Muscle layer of duodenum (tissue), 2 donors: Measurements from ENCODE around the gene ARID3C.
A peak's percentile ranks its signal among the peaks of the same experiment; 100 is the strongest.
"Not testable (repeated sequence)": the region's sequence is repeated elsewhere in the genome, so short reads cannot be mapped to it uniquely, and the experiment has no call there.

Experiments
- H3K27ac ChIP-seq: one replicate; pipeline ENCODE4 v1.7.0; 2013; ENCODE audit warnings: mild to moderate bottlenecking, low read length
- H3K27me3 ChIP-seq: one replicate; pipeline ENCODE4 v1.7.0; 2013; ENCODE audit warnings: low read depth, mild to moderate bottlenecking, control low read depth, low read length
- H3K36me3 ChIP-seq, 2 donors: one replicate each; pipeline ENCODE4 v1.7.0; 2013; ENCODE audit warnings: low read length in 2 of 2, control low read depth in 1 of 2, mild to moderate bottlenecking in 1 of 2; ENCODE audit not compliant: insufficient read depth in 2 of 2, control insufficient read depth in 1 of 2
- H3K4me1 ChIP-seq, 2 donors: one replicate each; pipeline ENCODE4 v1.7.0; 2013; ENCODE audit warnings: low read length in 2 of 2, mild to moderate bottlenecking in 2 of 2, control low read depth in 1 of 2, moderate library complexity in 1 of 2; ENCODE audit not compliant: insufficient read depth in 2 of 2, control insufficient read depth in 1 of 2
- H3K4me3 ChIP-seq, 2 donors: one replicate each; pipeline ENCODE4 v1.7.0; 2013; ENCODE audit warnings: low read length in 2 of 2, low read depth in 1 of 2, mild to moderate bottlenecking in 1 of 2
- H3K9me3 ChIP-seq, 2 donors: one replicate each; pipeline ENCODE4 v1.7.0; 2013; ENCODE audit warnings: low read length in 2 of 2, control low read depth in 1 of 2, mild to moderate bottlenecking in 1 of 2; ENCODE audit not compliant: control insufficient read depth in 1 of 2
- donor health status: healthy.

Gene ARID3C

DNA sequence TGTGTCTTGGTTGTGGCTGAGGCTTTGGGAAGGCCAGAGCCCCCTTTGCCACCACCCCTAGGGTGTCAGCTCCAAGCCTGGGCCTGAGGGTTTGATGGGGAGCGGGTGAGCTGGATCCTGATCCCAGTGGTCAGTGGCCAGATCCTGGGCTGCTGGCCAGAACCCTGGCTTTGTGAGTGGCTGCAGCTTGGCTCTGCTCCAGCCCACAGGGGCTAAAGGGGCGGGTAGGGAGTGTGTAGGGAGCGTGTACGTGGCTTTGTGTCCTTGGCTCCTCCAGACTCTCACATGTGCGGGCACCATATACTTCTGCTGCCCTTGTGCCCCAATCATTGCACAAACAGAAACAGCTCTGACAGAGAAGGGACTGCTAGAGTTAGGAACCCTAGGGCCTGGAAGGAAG, 21.9 kb upstream of the ARID3C start:
- H3K27ac ChIP-seq, result peak overlapping the region; percentile 70
- H3K4me3 ChIP-seq, result no peak overlapping the region
- peaks cover 15% of the 10 kb centered on the region in 2 donors for H3K36me3 ChIP-seq
- H3K9me3 ChIP-seq, result no peaks in the 10 kb centered on the region
- H3K4me1 ChIP-seq, result peaks cover 29 to 76% of the 10 kb centered on the region in 2 donors
- H3K27me3 ChIP-seq, result no peaks in the 10 kb centered on the region

- Histone ChIP-seq H3K4me1 (peaks cover 29 to 57% of the 10 kb centered on the region in 2 donors), H3K27me3 (no peaks in the 10 kb centered on the region), H3K4me3 (no peak overlapping the region), H3K27ac (no peak overlapping the region), H3K36me3 (peaks cover 15% of the 10 kb centered on the region in 2 donors), H3K9me3 (no peaks in the 10 kb centered on the region)
Observed at GRCh38 chr9:34648673-34649072, 19.8 kb upstream of the ARID3C start.

DNA sequence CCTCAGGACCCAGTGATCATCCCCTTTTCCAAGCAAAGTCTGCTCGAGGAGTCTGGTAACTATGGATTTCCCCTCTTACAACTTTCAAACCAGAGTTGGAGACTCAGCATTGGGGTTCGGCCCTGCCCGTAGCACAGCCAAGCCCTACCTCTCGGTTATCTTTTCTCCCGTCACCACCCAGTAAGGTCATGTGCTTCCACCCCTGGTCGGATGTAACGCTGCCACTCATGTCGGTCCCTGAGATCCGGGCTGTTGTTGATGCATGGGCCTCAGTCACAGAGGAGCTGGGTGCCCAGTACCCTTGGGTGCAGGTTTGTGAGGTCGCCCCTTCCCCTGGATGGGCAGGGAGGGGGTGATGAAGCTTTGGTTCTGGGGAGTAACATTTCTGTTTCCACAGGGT, 18.8 kb upstream of the ARID3C start:
- Histone ChIP-seq H3K4me3 (peak overlapping the region; percentile 83 to 87), H3K27me3 (no peaks in the 10 kb centered on the region), H3K36me3 (peaks cover 15% of the 10 kb centered on the region in 2 donors), H3K9me3 (no peaks in the 10 kb centered on the region), H3K4me1 (peaks cover 20 to 47% of the 10 kb centered on the region in 2 donors), H3K27ac (peak overlapping the region; percentile 76)

GRCh38 chr9:34647084-34647403, 18.2 kb upstream of the ARID3C start:
- no peaks in the 10 kb centered on the region for H3K9me3 ChIP-seq
- peaks cover 15% of the 10 kb centered on the region in 2 donors for H3K36me3 ChIP-seq
- peak overlapping the region; percentile 83 to 87 for H3K4me3 ChIP-seq
- peak overlapping the region; percentile 76 for H3K27ac ChIP-seq
- peaks cover 15 to 41% of the 10 kb centered on the region in 2 donors for H3K4me1 ChIP-seq
- H3K27me3 ChIP-seq, result no peaks in the 10 kb centered on the region

GRCh38 chr9:34646211-34647083, 17.6 kb upstream of the ARID3C start, which contains the start of gene GALT:
TSS of gene GALT (plus strand) at chr9:34646675. CDS start at chr9:34646705, 30 bp downstream.
- no peaks in the 10 kb centered on the region for H3K27me3 ChIP-seq
- peak within 1 kb of the TSS; percentile 83 to 87 for H3K4me3 ChIP-seq
- no peaks in the 10 kb centered on the region for H3K9me3 ChIP-seq
- peak within 1 kb of the TSS; percentile 76 for H3K27ac ChIP-seq
- peaks cover 15% of the 10 kb centered on the region in 2 donors for H3K36me3 ChIP-seq
- H3K4me1 ChIP-seq, result peaks cover 12 to 35% of the 10 kb centered on the region in 2 donors

- peaks cover 13 to 15% of the 10 kb centered on the region in 2 donors for H3K36me3 ChIP-seq
- H3K27me3 ChIP-seq, result no peaks in the 10 kb centered on the region
- no peak overlapping the region for H3K4me3 ChIP-seq
- H3K4me1 ChIP-seq, result peaks cover 5 to 27% of the 10 kb centered on the region in 2 donors
- H3K27ac ChIP-seq, result no peak overlapping the region
- no peaks in the 10 kb centered on the region for H3K9me3 ChIP-seq
Observed at GRCh38 chr9:34644766-34645314, 16.0 kb upstream of the ARID3C start.

DNA sequence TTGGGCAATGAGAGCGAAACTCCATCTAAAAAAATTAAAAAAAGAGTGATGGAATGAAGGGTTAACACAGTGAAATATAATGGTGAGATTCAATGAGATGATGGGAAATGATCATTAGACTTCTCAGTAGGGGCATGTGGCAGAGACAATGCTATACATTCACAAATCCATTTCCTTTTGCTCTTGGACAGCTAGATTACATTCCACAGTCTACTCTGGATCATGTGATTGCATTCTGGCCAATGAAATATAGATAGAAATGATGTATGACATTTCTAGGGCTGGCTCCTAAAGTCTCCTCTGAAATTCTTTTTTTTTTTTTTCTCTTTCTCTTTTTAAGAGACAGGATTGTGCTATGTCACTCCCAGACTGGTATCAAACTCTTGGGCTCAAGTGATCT, 13.8 kb upstream of the ARID3C start:
- Histone ChIP-seq H3K27ac (no peak overlapping the region), H3K4me1 (peaks cover 5 to 19% of the 10 kb centered on the region in 2 donors), H3K4me3 (no peak overlapping the region), H3K27me3 (no peaks in the 10 kb centered on the region), H3K36me3 (no peaks in the 10 kb centered on the region), H3K9me3 (no peaks in the 10 kb centered on the region)

GRCh38 chr9:34639322-34639721, 10.5 kb upstream of the ARID3C start:
- H3K27me3 ChIP-seq, H3K36me3 ChIP-seq, H3K4me3 ChIP-seq, H3K9me3 ChIP-seq, H3K27ac ChIP-seq: not testable (repeated sequence)
- H3K4me1 ChIP-seq, result peaks cover 5 to 22% of the 10 kb centered on the region in 2 donors

GRCh38 chr9:34638138-34638445, 9.2 kb upstream of the ARID3C start:
- Histone ChIP-seq H3K4me3 (peak overlapping the region; percentile 63 to 90), H3K36me3 (peaks cover 6 to 10% of the 10 kb centered on the region in 2 donors), H3K4me1 (peaks cover 5 to 22% of the 10 kb centered on the region in 2 donors), H3K27ac (peak overlapping the region; percentile 78), H3K27me3 (no peaks in the 10 kb centered on the region), H3K9me3 (no peaks in the 10 kb centered on the region)

DNA sequence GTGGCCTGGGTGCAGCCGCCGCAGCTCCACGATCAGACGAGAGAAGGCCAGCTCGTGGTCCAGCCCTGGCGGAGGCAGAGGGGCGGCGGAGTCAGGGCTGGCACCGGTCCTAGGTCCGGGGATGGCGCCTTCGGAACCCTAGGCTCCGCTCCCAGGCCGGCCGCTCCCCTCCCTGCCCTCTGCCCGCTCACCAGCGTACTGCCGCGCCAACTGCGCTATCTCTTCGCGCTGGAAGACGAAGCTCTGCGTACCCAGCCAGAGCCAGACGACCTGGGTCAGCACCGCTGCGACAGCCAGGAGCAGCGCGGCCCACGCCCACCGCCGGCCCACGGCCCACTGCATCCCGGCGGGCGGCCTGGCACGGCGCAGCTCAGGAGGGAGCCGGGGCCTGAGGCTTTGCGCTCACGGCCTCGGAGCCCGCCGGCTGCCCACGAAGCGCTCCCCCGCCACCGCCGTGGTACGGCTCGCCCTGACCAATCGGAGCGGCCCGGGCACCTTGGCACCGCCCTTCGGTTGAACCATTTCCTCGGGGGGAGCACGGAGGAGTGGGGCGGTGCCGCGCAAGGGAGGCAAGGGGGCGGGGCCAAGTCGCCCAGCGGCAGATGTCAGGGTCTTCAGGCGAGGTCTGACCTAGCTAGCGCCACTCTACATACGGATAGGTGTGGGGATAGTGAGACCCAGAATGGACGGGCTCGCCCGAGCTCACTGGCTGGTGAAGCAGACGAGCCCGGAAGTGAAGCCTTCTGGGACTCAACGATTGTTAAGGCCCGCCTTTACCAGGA, 8.7 kb upstream of the ARID3C start, which contains the start of gene SIGMAR1:
Gene SIGMAR1 (minus strand): TSS at position 432 of the 782 bp plus-strand sequence. CDS start 90 bp downstream, at position 342.
- Histone ChIP-seq H3K9me3 (no peaks in the 10 kb centered on the region), H3K4me1 (peaks cover 5 to 22% of the 10 kb centered on the region in 2 donors), H3K27me3 (no peaks in the 10 kb centered on the region), H3K36me3 (peaks cover 6 to 10% of the 10 kb centered on the region in 2 donors), H3K27ac (peak within 1 kb of the TSS; percentile 78), H3K4me3 (peak within 1 kb of the TSS; percentile 63 to 90)

DNA sequence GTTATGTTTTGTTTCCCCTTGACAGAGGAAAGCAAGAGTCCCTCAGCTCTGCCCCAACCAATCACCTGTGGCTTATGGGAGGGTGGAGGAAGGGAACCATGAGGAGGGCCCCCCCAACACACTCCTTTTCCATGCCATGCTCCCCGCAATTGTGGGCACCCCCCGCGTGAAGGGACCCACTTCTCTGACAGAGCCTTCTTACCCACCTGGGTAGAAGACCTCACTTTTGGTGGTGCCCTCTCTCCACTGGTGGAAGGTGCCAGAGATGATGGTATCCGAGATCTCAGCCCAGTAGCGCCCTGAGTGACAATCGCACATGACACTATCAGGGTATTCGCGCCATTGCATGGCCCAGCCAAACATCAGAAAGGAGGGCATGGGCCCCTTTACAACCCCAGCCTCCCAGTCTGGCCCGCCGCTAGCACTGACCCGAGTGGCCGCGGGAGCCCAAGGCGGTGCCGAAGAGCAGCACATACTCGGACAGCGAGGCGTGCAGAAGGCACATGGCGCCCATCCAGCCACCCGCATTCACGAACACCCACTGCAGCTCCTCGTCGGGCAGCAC, 8.0 kb upstream of the ARID3C start:
- Histone ChIP-seq H3K4me3 (peak overlapping the region; percentile 63 to 90), H3K27ac (peak overlapping the region; percentile 78), H3K4me1 (peaks cover 5 to 22% of the 10 kb centered on the region in 2 donors), H3K9me3 (no peaks in the 10 kb centered on the region), H3K36me3 (peaks cover 6 to 10% of the 10 kb centered on the region in 2 donors), H3K27me3 (no peaks in the 10 kb centered on the region)
